HS-5 (cell line): ENCODE results near the gene TBC1D22B.
"Not testable (repeated sequence)": the region's sequence is repeated elsewhere in the genome, so short reads cannot be mapped to it uniquely, and the experiment has no call there.

ENCODE experiments used
- DNase-seq: peaks from one replicate; pipeline ENCODE4 v3.0.0-alpha.2; 2012; ENCODE audit warnings: low read depth

TBC1D22B gene

DNA sequence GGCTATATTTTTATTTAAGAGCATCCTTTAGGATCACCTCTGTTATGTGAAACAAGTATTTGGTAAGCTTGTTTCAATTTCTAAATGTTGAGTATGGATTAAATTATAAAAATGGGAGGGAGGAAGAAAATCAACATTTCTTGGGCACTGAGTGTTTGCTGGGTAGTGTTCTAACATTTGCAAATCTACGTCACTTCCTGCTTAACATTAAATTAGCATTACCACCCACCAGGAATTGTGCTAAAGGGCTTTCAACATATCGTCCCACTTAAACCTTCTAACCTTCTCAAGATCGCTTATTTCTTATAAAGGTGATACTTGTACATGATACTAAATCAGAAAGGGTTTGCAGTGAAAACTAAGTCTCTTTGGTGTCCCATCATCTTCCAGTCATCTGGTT lies 8.3 kb downstream of the TBC1D22B start:
- DNase-seq: no peak

- no peak for DNase-seq
Observed at GRCh38 chr6:37269105-37269504, 11.5 kb downstream of the TBC1D22B start.

DNA sequence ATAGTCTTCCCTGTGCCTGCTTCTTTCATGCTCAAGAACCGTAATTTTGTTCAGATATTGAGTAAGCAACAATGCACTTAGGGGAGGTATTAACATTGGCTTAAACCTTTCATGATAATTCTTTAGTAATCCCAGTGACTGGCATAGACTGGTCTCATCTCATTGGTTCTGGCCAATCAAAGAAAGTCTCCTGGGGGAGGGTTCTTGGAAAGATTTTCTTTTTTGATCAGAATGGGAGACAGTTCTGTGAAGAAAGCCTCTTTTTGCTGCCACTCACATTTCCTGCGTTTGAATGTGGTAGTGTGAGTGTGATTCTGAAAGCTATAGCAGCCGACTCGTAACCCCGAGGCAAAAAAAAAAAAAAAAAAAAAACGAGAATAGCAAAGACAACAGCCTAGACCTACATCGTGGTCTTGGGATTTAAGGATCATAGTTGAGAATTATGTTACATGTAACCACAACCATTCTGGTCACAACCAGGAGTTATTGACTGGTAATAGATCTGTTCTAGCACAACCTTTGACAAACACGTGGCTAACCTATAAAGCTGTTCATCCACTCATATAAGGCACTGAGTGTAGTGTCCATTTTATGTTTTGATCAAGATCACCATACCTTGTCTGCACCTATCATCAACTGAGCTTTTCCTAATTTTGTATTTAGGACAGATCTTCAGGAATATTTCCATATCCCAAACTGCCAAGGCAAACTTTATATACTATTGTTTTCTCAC lies 15.4 kb downstream of the TBC1D22B start:
- no peak for DNase-seq

DNA sequence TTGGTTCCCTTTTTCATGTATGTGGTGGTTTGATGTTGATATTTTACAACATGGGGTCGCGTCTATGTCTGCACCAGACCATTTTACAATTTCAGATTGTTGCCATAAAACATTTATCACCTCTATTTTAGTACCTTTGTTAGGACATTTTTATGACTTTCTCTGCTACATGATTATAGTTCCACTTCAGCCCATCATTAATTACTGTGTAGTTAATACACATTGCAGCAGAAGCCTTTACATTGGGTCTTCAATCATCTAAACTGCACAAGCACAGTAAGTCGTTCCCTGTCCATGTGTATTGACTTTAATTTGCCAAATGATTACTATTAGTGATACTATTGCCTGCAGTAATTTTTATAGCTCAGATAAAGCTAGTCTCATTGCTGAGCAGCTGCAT lies 16.1 kb downstream of the TBC1D22B start:
- no peak for DNase-seq

GRCh38 chr6:37275350-37275749 lies 17.8 kb downstream of the TBC1D22B start:
- no peak for DNase-seq

DNA sequence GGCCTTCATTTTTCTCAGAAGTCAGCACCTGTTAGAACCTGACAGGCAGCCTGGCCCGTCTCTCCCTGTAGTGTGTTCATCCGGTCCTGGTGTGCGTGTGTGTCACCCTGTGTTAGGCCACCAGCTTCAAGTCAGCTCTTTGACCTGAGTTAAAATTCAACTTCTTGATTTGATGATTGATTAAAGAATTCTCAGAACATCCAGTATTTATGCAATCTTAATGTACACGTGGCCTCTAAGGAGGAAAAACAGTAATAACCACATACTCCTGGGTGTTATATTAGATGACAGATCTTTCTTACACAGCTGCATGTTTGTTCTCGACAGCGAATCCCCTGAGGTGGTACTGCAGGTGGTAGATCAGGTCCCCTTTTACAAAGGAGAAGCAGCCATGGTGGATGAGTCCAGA lies 19.4 kb downstream of the TBC1D22B start:
- no peak for DNase-seq

DNA sequence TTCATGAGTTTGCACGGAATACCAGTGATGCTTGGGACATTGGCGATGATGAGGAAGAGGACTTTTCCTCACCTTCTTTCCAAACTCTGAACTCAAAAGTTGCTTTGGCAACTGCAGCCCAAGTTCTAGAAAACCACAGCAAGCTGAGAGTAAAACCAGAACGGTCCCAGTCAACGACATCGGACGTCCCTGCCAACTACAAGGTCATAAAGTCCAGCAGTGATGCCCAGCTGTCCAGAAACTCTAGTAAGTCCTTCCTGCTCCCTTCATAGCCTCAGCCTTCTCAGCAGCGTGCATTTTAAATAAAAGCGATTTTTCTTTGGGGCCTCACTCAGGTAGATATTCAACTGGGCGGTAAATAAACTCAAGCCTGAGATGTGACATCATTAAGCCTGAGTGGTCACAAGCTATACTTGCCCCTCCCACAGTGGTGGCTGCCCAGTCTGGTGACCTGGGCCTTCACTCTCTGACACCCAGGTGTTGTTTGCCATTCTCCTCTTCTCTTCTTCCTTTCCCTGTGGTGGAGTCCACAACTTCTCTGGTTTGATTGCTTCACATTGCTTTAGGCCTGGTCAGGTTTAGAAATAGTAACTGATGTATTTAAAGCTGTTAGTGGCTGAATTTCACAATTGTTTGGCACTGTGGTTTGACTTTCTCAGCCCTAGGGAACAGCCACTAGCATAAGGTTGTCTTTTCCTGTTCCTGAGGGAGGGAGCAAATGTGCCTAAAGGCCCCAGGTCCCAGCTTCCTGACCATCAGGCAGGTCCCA lies 22.0 kb downstream of the TBC1D22B start:
- no peak for DNase-seq

GRCh38 chr6:37280162-37280887 lies 22.8 kb downstream of the TBC1D22B start:
- DNase-seq: no peak

GRCh38 chr6:37282371-37282770 lies 24.8 kb downstream of the TBC1D22B start:
- no peak for DNase-seq

- DNase-seq: no peak
Observed at GRCh38 chr6:37283268-37283667, 25.7 kb downstream of the TBC1D22B start.

DNA sequence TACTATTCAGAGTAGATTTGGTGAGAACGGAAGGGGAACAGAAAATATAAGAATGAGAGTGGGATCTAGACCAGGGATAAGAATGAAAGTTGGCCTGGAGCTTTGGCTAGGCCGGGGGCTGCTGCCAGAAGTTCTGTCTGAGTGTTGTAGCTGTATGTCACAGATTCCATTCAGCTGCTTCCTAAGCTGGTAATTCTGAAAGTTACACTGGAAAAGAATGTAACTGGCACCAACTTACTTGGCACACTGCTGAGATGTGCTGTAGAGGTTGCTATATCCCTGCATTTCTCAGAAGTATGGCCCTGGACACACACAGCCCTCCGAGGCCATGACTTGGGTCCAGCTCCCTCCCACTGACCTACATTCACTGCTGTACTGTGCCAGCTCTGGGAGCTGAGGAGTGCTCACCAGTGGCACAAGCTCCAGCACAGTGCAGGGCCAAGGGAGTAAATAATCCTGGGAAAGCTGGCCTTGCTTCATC lies 26.1 kb downstream of the TBC1D22B start:
- no peak for DNase-seq

GRCh38 chr6:37284781-37285180 lies 27.2 kb downstream of the TBC1D22B start:
- no peak for DNase-seq

- DNase-seq: no peak
Observed at GRCh38 chr6:37285861-37286311, 28.3 kb downstream of the TBC1D22B start.

GRCh38 chr6:37287519-37288157 lies 30.1 kb downstream of the TBC1D22B start:
- DNase-seq: no peak

DNA sequence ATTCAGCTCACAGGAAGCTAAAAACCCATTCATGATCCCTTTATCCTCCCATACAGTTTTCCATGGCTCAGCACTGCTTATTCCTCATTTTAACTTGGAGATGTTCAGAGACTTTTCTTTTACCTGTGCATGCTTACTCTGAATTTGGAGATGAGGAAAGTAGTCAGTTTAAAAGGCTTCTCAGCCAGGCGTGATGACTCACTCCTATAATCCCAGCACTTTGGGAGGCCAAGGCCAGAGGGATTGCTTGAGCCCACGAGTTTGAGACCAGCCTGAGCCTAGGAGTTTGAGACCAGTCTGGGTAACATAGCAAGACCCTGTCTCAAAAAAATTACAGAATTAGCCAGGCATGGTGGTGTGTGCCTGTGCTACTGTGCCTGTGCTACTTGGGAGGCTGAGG lies 30.7 kb downstream of the TBC1D22B start:
- no peak for DNase-seq

GRCh38 chr6:37289931-37290330 lies 32.4 kb downstream of the TBC1D22B start:
- no peak for DNase-seq

GRCh38 chr6:37293426-37293825 lies 35.9 kb downstream of the TBC1D22B start:
- DNase-seq: no peak

DNA sequence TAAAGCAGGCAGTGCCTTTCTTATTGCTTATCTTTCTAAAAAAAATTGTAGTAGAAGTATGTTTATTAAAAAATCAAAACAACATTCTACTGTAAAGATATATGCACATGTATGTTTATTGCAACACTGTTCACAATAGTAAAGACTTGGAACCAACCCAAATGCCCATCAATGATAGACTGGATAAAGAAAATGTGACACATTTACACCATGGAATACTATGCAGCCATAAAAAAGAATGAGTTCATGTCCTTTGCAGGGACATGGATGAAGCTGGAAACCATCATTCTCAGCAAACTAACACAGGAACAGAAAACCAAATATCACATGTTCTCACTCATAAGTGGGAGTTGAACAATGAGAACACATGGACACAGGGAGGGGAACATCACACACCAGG lies 40.1 kb downstream of the TBC1D22B start:
- not testable (repeated sequence) for DNase-seq

GRCh38 chr6:37298958-37299357 lies 41.4 kb downstream of the TBC1D22B start:
- DNase-seq: no peak

- no peak for DNase-seq
Observed at GRCh38 chr6:37299990-37300389, 42.4 kb downstream of the TBC1D22B start.

DNA sequence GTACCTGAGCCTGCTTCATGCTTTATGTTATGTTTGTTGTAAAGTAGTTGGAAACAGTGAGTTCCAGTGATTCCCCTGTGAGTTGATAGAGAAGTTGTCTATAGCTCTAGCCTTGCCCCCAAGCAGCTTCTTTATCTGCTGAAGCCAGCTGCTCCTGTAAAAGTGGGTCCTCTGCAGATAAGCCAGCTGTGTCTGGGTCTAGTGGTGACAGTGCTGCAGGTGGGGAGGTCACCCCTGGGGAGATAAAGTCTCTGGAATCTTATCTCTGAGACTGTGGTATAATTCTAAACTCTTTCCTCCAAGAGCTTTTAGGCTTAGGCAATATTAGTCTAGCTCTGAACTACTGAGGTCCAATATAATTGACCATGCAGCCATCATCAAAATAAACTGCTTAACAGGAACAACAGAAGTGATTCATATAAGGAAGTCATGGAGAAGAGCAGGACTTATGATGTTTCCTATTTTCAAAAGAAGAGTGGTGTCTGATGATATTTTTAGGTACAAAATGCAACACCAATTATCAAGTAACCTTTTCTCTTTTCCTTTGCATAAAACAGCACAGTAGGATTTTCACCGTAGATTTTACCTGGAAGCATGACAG lies 44.6 kb downstream of the TBC1D22B start:
- DNase-seq: no peak
